Hepatocyte (in vitro differentiated cells): ENCODE results near the gene CDKN2AIPNL. TPM values are rescaled to one million over a fixed set of nuclear protein-coding genes. Genes with fewer than 3 reads are reported as not detected.

Experiments
- DNase-seq: peaks from one replicate; pipeline ENCODE4 v3.0.0-alpha.2; 2016; ENCODE audit warnings: low spot score
- H2AFZ ChIP-seq: fragments of 200-600 bp; sonication (generic); 2 replicates; pipeline ENCODE4 v1.6.0; 2016; ENCODE audit warnings: antibody characterized with exemption, mild to moderate bottlenecking
- H3K27ac ChIP-seq: fragments of 200-600 bp; sonication (generic); 2 replicates; pipeline ENCODE4 v1.5.1; 2016; ENCODE audit warnings: mild to moderate bottlenecking
- H3K27me3 ChIP-seq: fragments of 200-600 bp; sonication (generic); 2 replicates; pipeline ENCODE4 v1.6.1; 2016
- H3K36me3 ChIP-seq: fragments of 200-600 bp; sonication (generic); replicated peaks from 2 replicates; pipeline ENCODE4 v1.5.1; 2016; ENCODE audit warnings: low read depth; ENCODE audit not compliant: insufficient read depth
- H3K4me1 ChIP-seq: fragments of 200-600 bp; sonication (generic); 2 replicates; pipeline ENCODE4 v1.5.1; 2016; ENCODE audit warnings: mild to moderate bottlenecking, moderate library complexity; ENCODE audit not compliant: insufficient read depth
- H3K4me2 ChIP-seq: fragments of 200-600 bp; sonication (generic); 2 replicates; pipeline ENCODE4 v1.6.0; 2016
- H3K4me3 ChIP-seq: fragments of 200-600 bp; sonication (generic); 2 replicates; pipeline ENCODE4 v1.5.1; 2016; ENCODE audit warnings: mild to moderate bottlenecking
- H3K79me2 ChIP-seq: fragments of 200-600 bp; sonication (generic); 2 replicates; pipeline ENCODE4 v1.6.0; 2017; ENCODE audit warnings: mild to moderate bottlenecking
- H3K9me2 ChIP-seq: fragments of 200-600 bp; sonication (generic); replicated peaks from 2 replicates; pipeline ENCODE4 v1.6.0; 2017; ENCODE audit warnings: mild to moderate bottlenecking; ENCODE audit not compliant: insufficient read depth
- H3K9me3 ChIP-seq: fragments of 200-600 bp; sonication (generic); 2 replicates; pipeline ENCODE4 v1.5.1; 2016; ENCODE audit warnings: low read depth, mild to moderate bottlenecking
- H4K20me1 ChIP-seq: fragments of 200-600 bp; sonication (generic); 2 replicates; pipeline ENCODE4 v1.6.0; 2016; ENCODE audit warnings: mild to moderate bottlenecking; ENCODE audit not compliant: insufficient read depth, poor library complexity, severe bottlenecking
- EZH2 ChIP-seq: fragments of 200-600 bp; sonication (generic); IDR thresholded peaks from 2 replicates; pipeline ENCODE4 v1.6.1; 2016; ENCODE audit warnings: antibody characterized with exemption, mild to moderate bottlenecking, borderline replicate concordance
- EZH2phosphoT487 ChIP-seq: fragments of 200-600 bp; sonication (generic); IDR thresholded peaks from one replicate; pipeline ENCODE4 v1.6.1; 2018; ENCODE audit warnings: antibody characterized with exemption, mild to moderate bottlenecking, low read depth, moderate library complexity; ENCODE audit not compliant: unreplicated experiment, severe bottlenecking
- WGBS: methylation state at CpG from one replicate; pipeline ENCODE4 v1.1.6; 2016; ENCODE audit warnings: low lambda C conversion rate; ENCODE audit errors: missing lambda C conversion rate; 5-methylcytosine and 5-hydroxymethylcytosine counted together
- polyA plus RNA-seq: library from polyadenylated mRNA; unstranded; fragments of >200 nt; fragmentation: Nextera tagmentation; extraction: Ambion mirVana; gene quantifications from 2 replicates; pipeline ENCODE4 v1.2.1, GENCODE V29; 2016
- total RNA-seq: library from RNA; depleted of rRNA; stranded (reverse); fragments of >200 nt; gene quantifications from 2 replicates; pipeline ENCODE4 v1.2.3, GENCODE V29; 2014
- TF ChIP-seq, protein P1 (sequence below): fragments of 200-600 bp; sonication (generic); IDR thresholded peaks from 2 replicates; pipeline ENCODE4 v1.5.1; 2016; ENCODE audit warnings: antibody characterized with exemption, mild to moderate bottlenecking; ENCODE audit not compliant: poor library complexity

Gene CDKN2AIPNL
- total and polyA plus RNA-seq, 2 experiments from 2014 or later = 24.1 to 30.0 TPM

DNA sequence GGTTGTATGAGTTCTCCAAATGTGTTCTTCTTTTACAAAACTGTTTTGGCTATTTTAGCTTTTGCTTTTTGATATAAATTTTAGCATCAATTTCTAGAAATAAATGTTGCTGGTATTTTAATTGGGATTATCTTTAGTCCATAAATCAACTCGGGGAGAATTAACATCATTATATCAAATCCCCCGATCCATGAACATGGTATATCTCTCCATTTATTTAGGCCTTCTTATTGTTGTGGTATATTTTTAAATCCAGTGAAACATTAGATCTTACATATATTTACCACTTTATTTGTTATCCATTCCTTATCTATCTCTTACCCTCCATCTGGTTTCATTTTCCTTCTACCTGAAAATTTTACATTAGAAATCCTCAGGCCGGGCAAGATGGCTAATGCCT is 7.3 kb upstream of the CDKN2AIPNL start:
- no peak overlapping the region for H3K4me3 ChIP-seq
- H3K36me3 ChIP-seq = no peaks in the 10 kb centered on the region
- no peak overlapping the region for H3K4me2 ChIP-seq
- H3K27me3 ChIP-seq = no peaks in the 10 kb centered on the region
- H3K79me2 ChIP-seq = no peaks in the 10 kb centered on the region
- H3K9me3 ChIP-seq = no peaks in the 10 kb centered on the region
- no peak overlapping the region for H2AFZ ChIP-seq
- H3K9me2 ChIP-seq = no peaks in the 10 kb centered on the region
- peak overlapping the region; percentile 89 for H3K27ac ChIP-seq
- peaks cover 29% of the 10 kb centered on the region for H3K4me1 ChIP-seq
- TF ChIP-seq EZH2 (no peak), EZH2phosphoT487 (no peak)
- no peaks in the 10 kb centered on the region for H4K20me1 ChIP-seq
- DNase-seq = no peak
- WGBS = 84% methylated on average over 3 of the region's 3 CpGs

- Histone ChIP-seq H3K4me2 (peak overlapping the region; percentile 44), H3K9me2 (no peaks in the 10 kb centered on the region), H3K4me3 (no peak overlapping the region), H3K27ac (peak overlapping the region; percentile 89), H3K36me3 (no peaks in the 10 kb centered on the region), H3K9me3 (no peaks in the 10 kb centered on the region), H3K79me2 (peaks cover 5% of the 10 kb centered on the region), H2AFZ (no peak overlapping the region), H4K20me1 (no peaks in the 10 kb centered on the region), H3K27me3 (no peaks in the 10 kb centered on the region), H3K4me1 (peaks cover 31% of the 10 kb centered on the region)
- no peak for DNase-seq
- TF ChIP-seq EZH2phosphoT487 (no peak), EZH2 (no peak)
- TF ChIP-seq, protein P1, sequence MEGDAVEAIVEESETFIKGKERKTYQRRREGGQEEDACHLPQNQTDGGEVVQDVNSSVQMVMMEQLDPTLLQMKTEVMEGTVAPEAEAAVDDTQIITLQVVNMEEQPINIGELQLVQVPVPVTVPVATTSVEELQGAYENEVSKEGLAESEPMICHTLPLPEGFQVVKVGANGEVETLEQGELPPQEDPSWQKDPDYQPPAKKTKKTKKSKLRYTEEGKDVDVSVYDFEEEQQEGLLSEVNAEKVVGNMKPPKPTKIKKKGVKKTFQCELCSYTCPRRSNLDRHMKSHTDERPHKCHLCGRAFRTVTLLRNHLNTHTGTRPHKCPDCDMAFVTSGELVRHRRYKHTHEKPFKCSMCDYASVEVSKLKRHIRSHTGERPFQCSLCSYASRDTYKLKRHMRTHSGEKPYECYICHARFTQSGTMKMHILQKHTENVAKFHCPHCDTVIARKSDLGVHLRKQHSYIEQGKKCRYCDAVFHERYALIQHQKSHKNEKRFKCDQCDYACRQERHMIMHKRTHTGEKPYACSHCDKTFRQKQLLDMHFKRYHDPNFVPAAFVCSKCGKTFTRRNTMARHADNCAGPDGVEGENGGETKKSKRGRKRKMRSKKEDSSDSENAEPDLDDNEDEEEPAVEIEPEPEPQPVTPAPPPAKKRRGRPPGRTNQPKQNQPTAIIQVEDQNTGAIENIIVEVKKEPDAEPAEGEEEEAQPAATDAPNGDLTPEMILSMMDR = no peak
Measured at GRCh38 chr5:134417707-134418106, 6.0 kb upstream of the CDKN2AIPNL start.

- H3K4me2 ChIP-seq = peak overlapping the region; percentile 46
- peaks cover 3% of the 10 kb centered on the region for H4K20me1 ChIP-seq
- TF ChIP-seq EZH2phosphoT487 = no peak
- TF ChIP-seq, protein P1 = no peak
- TF ChIP-seq EZH2 = no peak
- H3K9me2 ChIP-seq = no peaks in the 10 kb centered on the region
- H3K27me3 ChIP-seq = no peaks in the 10 kb centered on the region
- H3K4me1 ChIP-seq = peaks cover 36% of the 10 kb centered on the region
- 86% methylated on average over 2 of the region's 2 CpGs for WGBS
- H3K36me3 ChIP-seq = no peaks in the 10 kb centered on the region
- no peak overlapping the region for H2AFZ ChIP-seq
- no peak overlapping the region for H3K4me3 ChIP-seq
- DNase-seq = no peak
- peak overlapping the region; percentile 89 for H3K27ac ChIP-seq
- H3K9me3 ChIP-seq = no peaks in the 10 kb centered on the region
- H3K79me2 ChIP-seq = peaks cover 29% of the 10 kb centered on the region
Measured at GRCh38 chr5:134413046-134413445, 1.4 kb upstream of the CDKN2AIPNL start.

- 11% methylated on average over 9 of the region's 9 CpGs for WGBS
- H3K27ac ChIP-seq = peak overlapping the region; percentile 56
Measured at GRCh38 chr5:134411228-134411545, 494 bp downstream of the CDKN2AIPNL start.

More at GRCh38 chr5:134411228-134411545, 494 bp downstream of the CDKN2AIPNL start:
- peak overlapping the region; percentile 59 for H2AFZ ChIP-seq
- DNase-seq = no peak
- no peaks in the 10 kb centered on the region for H3K9me3 ChIP-seq
- no peaks in the 10 kb centered on the region for H3K27me3 ChIP-seq
- peak overlapping the region; percentile 51 for H3K4me3 ChIP-seq
- H3K9me2 ChIP-seq = no peaks in the 10 kb centered on the region
- peaks cover 3% of the 10 kb centered on the region for H4K20me1 ChIP-seq
- TF ChIP-seq EZH2phosphoT487 = no peak
- no peaks in the 10 kb centered on the region for H3K36me3 ChIP-seq
- peaks cover 31% of the 10 kb centered on the region for H3K79me2 ChIP-seq
- H3K4me1 ChIP-seq = peaks cover 23% of the 10 kb centered on the region
- H3K4me2 ChIP-seq = peak overlapping the region; percentile 79
